ENCODE data around the gene CBFA2T3. TPM values are rescaled to one million over a fixed set of nuclear protein-coding genes. Genes with fewer than 3 reads are reported as not detected.
A peak's percentile ranks its signal among the peaks of the same experiment; 100 is the strongest.

The CBFA2T3 gene
- total and polyA plus RNA-seq, 2 of the 13 experiments (the other 11 are each of a cell fraction or from before 2014, with no cell fraction given), result 0.05 TPM; not detected in 1

DNA sequence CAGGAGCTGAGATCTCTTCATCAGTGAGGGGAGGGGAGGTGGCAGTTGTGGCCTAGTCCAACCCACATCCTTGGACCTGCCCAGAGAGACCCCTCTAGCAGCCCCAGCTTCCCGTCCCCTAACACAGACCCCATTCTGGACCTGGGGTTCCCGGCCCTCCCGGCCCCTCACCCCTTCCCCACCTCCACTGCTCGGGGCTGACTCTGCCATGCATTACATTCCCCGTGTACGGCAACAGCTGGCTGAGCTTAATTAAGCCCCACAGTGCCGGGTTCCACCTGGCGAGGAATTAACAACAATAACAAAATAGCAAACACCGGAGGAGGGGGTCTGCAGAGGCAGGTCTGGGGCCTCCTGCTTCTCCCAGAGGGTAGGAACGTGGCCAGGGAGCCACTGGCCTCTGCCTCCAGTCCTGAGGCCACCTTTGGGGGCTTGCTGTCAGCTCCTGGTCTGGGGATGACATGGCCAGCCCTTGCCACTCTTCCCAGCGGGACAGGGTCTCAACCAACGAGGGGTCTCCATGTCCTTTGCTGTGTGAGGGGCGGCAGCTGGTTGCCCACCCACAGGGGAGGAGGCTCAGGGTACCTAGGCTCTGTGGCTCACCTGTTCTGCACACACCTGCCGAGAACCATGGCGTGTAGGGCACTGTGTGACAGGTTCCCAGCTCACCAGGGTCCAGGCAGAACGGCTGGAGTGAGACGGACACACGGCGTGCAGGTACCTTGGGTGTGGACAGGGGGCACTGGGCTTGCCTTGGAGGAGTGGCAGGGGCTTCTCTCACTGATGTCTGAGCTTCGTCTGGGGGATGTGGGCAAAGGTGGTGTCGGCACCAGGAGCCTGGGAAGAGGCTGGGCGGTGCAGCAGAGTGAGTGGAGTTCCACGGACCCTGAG, 46.9 kb upstream of the CBFA2T3 start:
- peak; percentile 49 for ATAC-seq
- no TSS peak for BruUV-seq (replicated peaks)

DNA sequence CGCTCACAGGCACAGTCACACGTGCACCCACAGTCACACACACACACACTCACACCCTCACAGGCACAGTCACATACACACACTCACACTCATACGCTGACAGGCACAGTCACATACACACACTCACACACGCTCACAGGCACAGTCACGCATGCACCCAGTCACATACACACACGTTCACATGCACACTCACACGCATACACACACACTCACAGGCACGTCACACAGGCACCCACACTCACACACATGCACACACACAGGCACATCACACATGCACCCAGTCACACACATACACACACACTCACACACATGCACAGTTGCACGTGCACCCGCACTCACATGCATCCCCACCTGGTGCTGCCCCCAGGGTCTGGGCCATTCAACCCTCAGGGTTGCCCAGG, 46.1 kb upstream of the CBFA2T3 start:
- POLR2A ChIA-PET, result no interaction called here
- TF ChIP-seq FOXA1 (IDR thresholded peaks at IDR 0.05) (0 out of 2 replicates have a peak, but pooled peaks have one; percentile 13), FOXA1 (CRISPR knock-in tag; IDR thresholded peaks at IDR 0.05) (no peak), SOX6 (IDR thresholded peaks at IDR 0.05) (0 out of 2 replicates have a peak, but pooled peaks have one; percentile 33), SOX6 (CRISPR knock-in tag; IDR thresholded peaks at IDR 0.05) (no peak), SSRP1 (CRISPR knock-in tag; IDR thresholded peaks at IDR 0.05) (no peak), ATM (IDR thresholded peaks at IDR 0.05; ENCODE audit: borderline replicate concordance) (peak; percentile 19; the same call in 1 of the 2 replicates), ZNF282 (IDR thresholded peaks at IDR 0.05; ENCODE audit: partially characterized antibody) (peak; percentile 9), ATF7 (IDR thresholded peaks at IDR 0.05) (peak; percentile 20; the same call in 1 of the 2 replicates), ATF7 (CRISPR knock-in tag; IDR thresholded peaks at IDR 0.05) (no peak), RNF2 (conservative IDR thresholded peaks at IDR 0.05; ENCODE audit: low read depth) (no peak), SP1 (IDR thresholded peaks at IDR 0.05) (peak; percentile 77), SP1 (CRISPR knock-in tag; IDR thresholded peaks at IDR 0.05) (no peak), CREB1 (IDR thresholded peaks at IDR 0.05) (peak; percentile 74; the same call in 1 of the 2 replicates), CREB1 (CRISPR knock-in tag; IDR thresholded peaks at IDR 0.05) (no peak), NBN (conservative IDR thresholded peaks at IDR 0.05) (0 out of 2 replicates have a peak, but pooled peaks have one; percentile 94), PLRG1 (conservative IDR thresholded peaks at IDR 0.05) (0 out of 2 replicates have a peak, but pooled peaks have one; percentile 33)
- TF ChIP-seq, protein P1, sequence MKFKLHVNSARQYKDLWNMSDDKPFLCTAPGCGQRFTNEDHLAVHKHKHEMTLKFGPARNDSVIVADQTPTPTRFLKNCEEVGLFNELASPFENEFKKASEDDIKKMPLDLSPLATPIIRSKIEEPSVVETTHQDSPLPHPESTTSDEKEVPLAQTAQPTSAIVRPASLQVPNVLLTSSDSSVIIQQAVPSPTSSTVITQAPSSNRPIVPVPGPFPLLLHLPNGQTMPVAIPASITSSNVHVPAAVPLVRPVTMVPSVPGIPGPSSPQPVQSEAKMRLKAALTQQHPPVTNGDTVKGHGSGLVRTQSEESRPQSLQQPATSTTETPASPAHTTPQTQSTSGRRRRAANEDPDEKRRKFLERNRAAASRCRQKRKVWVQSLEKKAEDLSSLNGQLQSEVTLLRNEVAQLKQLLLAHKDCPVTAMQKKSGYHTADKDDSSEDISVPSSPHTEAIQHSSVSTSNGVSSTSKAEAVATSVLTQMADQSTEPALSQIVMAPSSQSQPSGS (CRISPR knock-in tag; IDR thresholded peaks at IDR 0.05), result no peak

More for the DNA sequence above, 46.9 kb upstream of the CBFA2T3 start:
- Histone ChIP-seq H3K4me1 (ENCODE audit: insufficient read depth, low read length) (no peaks in the 10 kb centered on the region), H3K9ac (ENCODE audit: insufficient read depth, low read depth, low read length) (no peak overlapping the region), H3K27ac (ENCODE audit: extremely low read length, insufficient read depth, low read length) (no peak overlapping the region), H4K20me1 (ENCODE audit: insufficient read depth, low read length) (no peaks in the 10 kb centered on the region; the same call in 1 of the 2 replicates), H3K79me2 (ENCODE audit: insufficient read depth, low read length) (no peaks in the 10 kb centered on the region), H3K36me3 (replicated peaks in 1 of 2; ENCODE audit: control insufficient read depth in 1 of 2, insufficient read depth in 2 of 2, low read length in 2 of 2) (no peaks in the 10 kb centered on the region), H3K4me3 (replicated peaks in 1 of 3; ENCODE audit: insufficient read depth in 1 of 3, low read depth in 2 of 3, low read length in 3 of 3) (no peak overlapping the region), H2AFZ (ENCODE audit: low read length) (no peak overlapping the region), H3K27me3 (ENCODE audit: control insufficient read depth in 1 of 2, insufficient read depth in 2 of 2, low read length in 2 of 2) (peaks cover 22 to 59% of the 10 kb centered on the region in 2 experiments), H3K4me2 (ENCODE audit: low read depth, low read length) (no peak overlapping the region), H3K9me3 (ENCODE audit: low read length) (no peaks in the 10 kb centered on the region)
- DNase-seq (ENCODE audit: low spot score), result no peak
- intact Hi-C loops (cut with micrococcal nuclease; ENCODE audit: unreplicated experiment) (no loop called here), in situ Hi-C loops (cut with HindIII; ENCODE audit: extremely low pct_ligation_motif_present, low pct_unique_long_range_greater_than_20kb) (no loop called here)
- 7% methylated on average over 20 of the region's 23 CpGs for WGBS (ENCODE audit: low lambda C conversion rate)
- ChIA-PET CTCF (ENCODE audit: low intra/inter-chr PET ratio, low total read pairs) (no interaction called here), POLR2A (no interaction called here)
- no peak for FAIRE-seq
- TF ChIP-seq RFX5 (IDR thresholded peaks at IDR 0.05; ENCODE audit: low read depth, low read length) (no peak), ISL2 (CRISPR knock-in tag; IDR thresholded peaks at IDR 0.05) (no peak), TBX3 (IDR thresholded peaks at IDR 0.05; ENCODE audit: borderline replicate concordance) (no peak), LCORL (IDR thresholded peaks at IDR 0.05) (no peak), LCORL (CRISPR knock-in tag; IDR thresholded peaks at IDR 0.05) (no peak), TBL1XR1 (IDR thresholded peaks at IDR 0.05; ENCODE audit: borderline replicate concordance, low read length, partially characterized antibody) (no peak), ZNF672 (CRISPR knock-in tag; IDR thresholded peaks at IDR 0.05) (no peak), HES4 (CRISPR knock-in tag; IDR thresholded peaks at IDR 0.05; ENCODE audit: borderline replicate concordance) (no peak)

More for the DNA sequence above, 46.1 kb upstream of the CBFA2T3 start:
- Histone ChIP-seq H3K4me1 (ENCODE audit: insufficient read depth, low read length) (no peaks in the 10 kb centered on the region), H3K9ac (ENCODE audit: insufficient read depth, low read depth, low read length) (no peak overlapping the region), H3K79me2 (ENCODE audit: insufficient read depth, low read length) (no peaks in the 10 kb centered on the region), H3K4me3 (replicated peaks in 1 of 3; ENCODE audit: insufficient read depth in 1 of 3, low read depth in 2 of 3, low read length in 3 of 3) (no peak overlapping the region), H4K20me1 (ENCODE audit: insufficient read depth, low read length) (no peaks in the 10 kb centered on the region; the same call in 1 of the 2 replicates), H3K27ac (ENCODE audit: extremely low read length, insufficient read depth, low read length) (no peak overlapping the region), H2AFZ (ENCODE audit: low read length) (no peak overlapping the region), H3K9me3 (ENCODE audit: low read length) (no peaks in the 10 kb centered on the region), H3K27me3 (ENCODE audit: control insufficient read depth in 1 of 2, insufficient read depth in 2 of 2, low read length in 2 of 2) (peaks cover 22 to 66% of the 10 kb centered on the region in 2 experiments), H3K36me3 (replicated peaks in 1 of 2; ENCODE audit: control insufficient read depth in 1 of 2, insufficient read depth in 2 of 2, low read length in 2 of 2) (no peaks in the 10 kb centered on the region), H3K4me2 (ENCODE audit: low read depth, low read length) (no peak overlapping the region)
- no TSS peak for BruUV-seq (replicated peaks)
- FAIRE-seq (no peak), ATAC-seq (no peak), DNase-seq (ENCODE audit: low spot score) (no peak)
- in situ Hi-C loops (cut with HindIII; ENCODE audit: extremely low pct_ligation_motif_present, low pct_unique_long_range_greater_than_20kb), result no loop called here
- CTCF ChIA-PET (ENCODE audit: low intra/inter-chr PET ratio, low total read pairs), result no interaction called here
- intact Hi-C loops (cut with micrococcal nuclease; ENCODE audit: unreplicated experiment), result no loop called here
- 39% methylated on average over 10 of the region's 10 CpGs for WGBS (ENCODE audit: low lambda C conversion rate)

Data from HepG2 (cell line).